Cerebellar cortex (tissue), 1 donor: ENCODE measurements around the gene SCN1B.

Experiments used
- DNase-seq: peaks from one replicate; pipeline ENCODE4 v3.0.0-alpha.2; 2015; ENCODE audit warnings: low spot score

The SCN1B gene

DNA sequence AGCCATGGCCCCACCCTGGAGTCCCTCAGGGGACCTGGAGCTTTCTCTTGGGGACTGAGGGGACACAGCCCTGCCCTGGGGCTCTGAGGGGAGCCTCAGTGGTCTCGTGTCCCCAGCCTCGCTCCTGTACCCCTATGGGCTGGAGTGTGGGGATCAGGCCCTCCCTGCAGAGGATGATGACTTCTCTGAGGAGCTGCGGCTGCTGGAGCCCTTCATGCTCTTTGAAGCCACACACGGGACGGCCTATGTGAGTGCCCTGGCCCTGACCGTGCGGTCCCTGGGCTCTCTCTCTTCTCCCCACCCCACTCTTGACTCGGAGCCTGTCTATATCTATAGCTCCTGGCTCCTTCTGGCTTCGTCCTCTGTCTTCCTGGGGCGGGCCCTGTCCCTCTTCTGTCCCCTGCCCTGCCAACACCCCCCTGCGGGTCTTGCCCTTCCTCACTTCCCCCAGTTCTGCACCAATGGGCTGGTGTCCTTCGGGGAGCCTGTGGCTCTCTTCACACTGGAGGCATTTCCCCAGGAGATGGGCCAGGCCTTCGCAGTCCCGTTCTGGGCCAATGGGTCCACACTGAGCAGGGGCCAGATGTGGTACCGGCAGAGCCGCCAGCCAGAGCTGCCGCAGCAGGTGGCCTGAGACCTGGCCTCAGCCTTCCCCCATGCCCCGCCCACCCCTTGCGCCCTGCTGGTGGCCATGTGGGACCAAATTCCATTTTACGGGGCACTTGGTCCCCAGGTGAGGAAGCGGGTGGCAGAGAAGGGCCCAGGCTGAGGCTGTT, 44.3 kb downstream of the SCN1B start:
- DNase-seq = no peak

DNA sequence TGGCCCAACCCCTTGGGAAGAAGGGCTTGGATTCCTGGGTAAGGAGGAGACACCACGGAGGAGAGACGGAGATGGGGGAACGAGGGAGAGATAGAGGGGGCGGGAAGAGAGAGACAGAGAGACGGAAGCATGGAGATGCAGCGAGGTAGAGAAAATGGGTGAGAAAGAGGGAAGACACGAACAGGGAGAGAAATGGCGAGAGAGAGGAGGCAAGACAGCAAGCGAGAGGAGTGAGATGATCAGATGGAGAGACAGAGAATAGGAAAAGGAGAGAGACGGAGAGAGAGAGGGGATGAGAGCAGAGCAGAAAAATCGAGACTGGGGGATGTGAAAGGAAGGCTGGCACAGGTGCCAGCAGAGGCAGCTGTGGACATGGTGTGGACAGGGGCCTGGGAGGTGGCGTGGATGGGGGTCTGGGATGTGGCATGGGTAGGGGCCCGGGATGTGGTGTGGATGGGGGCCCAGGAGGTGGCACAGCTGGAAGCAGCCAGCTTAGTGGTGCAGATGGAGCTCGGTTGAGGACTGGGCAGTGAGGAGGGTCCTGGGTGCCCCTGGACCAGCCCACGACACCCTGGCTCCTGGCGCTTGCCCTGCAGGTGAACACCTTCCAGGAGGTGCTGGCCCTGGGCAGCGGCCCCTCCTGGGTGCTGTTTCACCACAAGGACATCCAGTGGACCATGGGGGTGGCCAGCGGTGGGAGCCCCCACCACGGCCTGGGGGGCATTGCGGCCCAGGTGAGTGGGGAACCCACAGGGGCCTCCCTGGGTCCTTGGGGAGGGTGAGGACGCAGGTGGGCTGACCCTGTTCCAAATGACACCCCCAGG, 45.1 kb downstream of the SCN1B start:
- DNase-seq = no peak

DNA sequence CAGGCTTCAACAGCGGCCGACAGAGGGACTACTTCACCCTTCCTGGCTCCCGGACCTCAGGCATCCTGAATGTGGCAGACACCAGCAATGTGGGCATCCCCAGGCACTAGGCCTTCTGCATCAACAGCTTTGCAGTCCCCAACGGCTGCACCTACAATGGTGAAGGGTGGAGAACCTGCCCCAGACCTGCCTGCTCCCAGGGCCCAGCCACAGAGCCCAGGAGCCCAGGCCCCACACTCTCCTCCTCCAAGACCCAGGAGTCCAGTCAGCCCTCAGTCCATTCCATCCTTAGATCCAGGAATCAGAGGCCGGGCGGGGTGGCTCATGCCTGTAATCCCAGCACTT, 45.7 kb downstream of the SCN1B start:
- no peak for DNase-seq

DNA sequence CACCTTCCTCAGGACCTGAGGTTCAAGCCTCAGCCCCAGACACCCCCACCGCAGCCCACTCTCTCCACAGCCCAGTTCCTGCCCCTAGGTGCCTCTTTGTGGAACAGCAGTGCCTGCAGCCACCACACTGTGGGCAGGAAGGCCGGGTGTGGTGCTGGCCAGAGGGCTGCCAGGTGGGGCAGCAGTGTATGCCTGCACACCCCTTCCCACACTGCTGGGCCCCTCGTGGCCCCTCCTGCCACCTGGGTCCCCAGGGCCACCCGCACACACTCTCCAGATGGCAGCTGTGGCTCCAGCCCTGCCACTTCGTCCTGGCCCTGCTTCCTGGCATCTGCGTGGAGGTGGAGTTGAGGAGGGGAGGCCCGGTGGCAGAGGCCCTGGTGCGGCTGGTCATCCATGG, 46.4 kb downstream of the SCN1B start:
- no peak for DNase-seq

DNA sequence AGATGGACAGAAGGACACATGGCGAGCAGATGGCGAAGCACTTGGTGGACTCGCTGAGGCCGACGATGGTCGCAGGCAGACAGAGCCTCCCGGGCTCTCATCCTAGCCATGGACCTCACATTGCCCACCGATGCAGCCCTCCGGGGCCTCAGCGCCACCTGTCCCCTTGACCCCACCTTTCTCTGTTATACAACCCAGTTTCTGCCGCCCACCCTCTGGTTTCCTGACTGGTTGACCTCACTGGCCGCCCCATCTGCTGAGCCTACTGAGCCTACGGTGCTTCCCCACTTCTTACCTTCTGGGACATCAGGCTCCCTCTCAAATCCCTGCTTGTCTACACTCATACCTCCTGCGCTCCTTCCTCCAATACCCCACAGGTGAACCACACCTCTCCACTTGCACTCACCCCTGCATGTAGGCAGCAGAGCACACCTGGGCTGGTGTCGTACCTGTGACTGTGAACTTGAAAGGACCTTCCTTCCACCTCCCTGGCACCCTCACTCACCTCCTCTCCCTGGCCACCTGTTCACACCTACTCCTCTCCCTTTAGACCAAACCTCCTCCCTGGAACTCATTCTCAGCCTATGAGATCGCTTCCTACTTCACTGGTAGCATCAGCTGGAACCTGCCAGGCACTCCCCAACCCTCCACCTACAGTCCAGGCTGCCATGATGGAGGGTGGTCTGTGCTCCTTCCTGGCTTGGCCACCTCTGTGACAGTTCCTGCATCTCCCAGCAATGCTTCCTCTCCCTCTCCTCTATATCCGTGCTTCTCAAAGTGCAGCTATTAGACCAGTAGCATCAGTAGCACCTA, 47.3 kb downstream of the SCN1B start:
- no peak for DNase-seq

DNA sequence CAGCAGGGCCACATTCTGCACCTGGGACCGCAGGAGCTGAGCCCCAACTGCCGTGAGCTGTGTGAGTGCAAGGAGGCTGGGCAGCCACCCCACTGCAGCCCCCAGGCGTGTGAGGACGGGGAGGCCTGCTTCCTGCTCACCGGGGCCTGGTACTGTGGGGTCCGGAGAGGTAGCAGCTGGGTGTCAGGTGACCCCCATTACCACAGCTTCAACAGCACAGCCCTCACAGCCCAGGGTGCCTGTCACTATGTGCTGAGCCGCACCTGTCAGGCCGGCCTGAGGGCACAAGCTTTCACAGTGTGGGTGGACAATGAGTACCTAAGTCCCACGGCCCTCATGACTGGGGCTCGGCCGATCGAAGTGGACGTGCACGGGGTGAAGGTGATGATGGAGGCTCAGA, 49.6 kb downstream of the SCN1B start:
- DNase-seq = no peak

DNA sequence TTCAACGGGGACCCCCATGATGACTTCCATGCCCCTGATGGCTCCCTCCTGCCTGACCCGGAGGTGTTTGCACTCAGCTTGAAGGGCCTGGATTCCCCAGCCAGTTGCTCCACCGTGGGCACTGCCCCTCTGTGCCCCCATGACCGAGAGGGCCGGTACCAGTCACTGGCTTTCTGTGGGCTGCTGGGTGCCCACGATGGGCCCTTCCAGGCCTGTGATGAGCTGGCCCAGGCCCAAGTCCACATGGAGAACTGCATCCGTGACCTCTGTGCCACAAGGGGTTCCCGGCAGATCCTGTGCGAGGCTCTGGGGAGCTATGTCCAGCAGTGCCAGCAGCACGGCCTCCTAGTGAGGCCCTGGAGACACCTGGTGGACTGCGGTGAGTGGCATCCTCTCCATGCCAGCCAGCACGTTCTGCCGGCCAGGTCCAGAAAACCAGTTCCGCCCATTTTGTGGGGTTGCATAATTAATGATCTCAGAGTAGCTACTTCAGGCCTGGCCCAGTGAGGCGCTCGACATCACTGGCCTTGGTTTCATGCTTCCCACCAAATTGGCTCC, 50.4 kb downstream of the SCN1B start:
- DNase-seq = no peak

GRCh38 chr19:35081201-35081600, 50.9 kb downstream of the SCN1B start:
- DNase-seq = no peak

DNA sequence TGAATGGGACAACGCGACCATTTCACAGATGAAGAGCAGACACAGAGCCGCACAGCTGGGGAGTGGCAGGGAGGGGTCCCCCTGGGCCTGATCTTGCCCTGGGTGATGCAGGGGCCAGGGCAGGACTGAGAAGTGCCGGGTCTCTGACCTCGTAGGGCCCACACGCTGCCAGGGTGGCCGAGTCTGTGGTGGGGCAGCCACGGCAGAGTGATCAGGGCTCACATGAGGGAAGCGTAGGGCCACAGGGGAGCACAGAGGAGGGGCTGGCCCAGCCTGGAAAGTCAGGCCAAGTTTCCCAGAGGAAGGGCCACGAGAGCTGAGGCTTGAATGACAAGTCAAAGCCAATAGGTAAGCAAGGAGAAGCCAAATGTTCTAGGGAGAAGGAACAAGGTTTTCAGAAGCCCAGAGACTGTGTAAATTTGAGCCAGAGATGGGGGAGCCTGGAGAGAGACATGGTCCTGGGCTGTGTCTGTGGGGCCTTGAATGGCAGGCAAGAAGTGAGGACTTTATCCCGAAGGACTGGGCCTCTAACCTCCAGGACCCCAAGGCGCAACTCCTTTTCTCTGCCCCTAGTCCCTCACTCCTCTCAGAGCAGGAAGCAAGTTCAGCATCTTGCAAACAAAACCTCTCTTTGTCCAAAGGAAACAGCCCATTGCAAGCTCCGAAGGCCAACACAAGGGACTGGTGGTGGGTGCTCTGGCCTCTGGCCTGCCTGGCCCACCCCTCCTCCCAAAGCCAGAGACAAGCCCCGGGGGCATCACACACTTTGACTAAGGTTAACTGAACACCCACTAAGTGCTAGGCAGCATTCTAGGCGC, 53.6 kb downstream of the SCN1B start:
- no peak for DNase-seq

DNA sequence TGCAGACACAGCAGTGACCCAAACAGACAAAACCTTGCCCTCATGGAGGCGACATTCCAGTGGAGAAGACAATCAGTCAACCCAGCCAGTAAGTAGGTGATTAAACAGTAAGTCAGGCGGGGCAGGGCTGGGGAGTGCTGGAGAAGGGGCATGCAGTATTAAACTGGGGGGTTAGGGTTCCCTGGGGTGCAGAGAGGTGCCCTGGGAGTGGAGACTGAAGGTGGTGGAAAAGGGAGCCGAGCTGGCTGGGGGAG, 54.2 kb downstream of the SCN1B start:
- DNase-seq = no peak

- no peak for DNase-seq
Observed at GRCh38 chr19:35085947-35086346, 55.7 kb downstream of the SCN1B start.

DNA sequence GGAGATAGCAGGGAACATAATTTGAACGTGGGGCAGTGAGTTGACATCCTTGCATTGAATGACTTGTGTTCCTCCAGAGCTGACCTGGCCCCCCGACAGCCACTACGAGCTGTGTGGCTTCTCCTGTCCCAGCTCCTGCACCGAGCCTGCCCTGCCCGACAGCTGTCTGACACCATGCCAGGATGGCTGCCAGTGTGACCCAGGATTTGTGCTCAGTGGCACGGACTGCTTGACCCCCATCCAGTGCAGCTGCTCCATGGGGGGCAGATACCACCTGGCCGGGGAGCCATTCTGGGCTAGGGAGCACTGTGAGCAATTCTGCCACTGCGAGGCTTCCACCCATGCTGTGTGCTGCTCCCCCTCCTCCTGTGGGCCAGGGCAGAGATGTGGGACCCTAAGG, 56.2 kb downstream of the SCN1B start:
- DNase-seq = no peak

GRCh38 chr19:35087393-35087792, 57.1 kb downstream of the SCN1B start:
- no peak for DNase-seq

GRCh38 chr19:35088131-35088913, 58.1 kb downstream of the SCN1B start:
- DNase-seq = no peak

DNA sequence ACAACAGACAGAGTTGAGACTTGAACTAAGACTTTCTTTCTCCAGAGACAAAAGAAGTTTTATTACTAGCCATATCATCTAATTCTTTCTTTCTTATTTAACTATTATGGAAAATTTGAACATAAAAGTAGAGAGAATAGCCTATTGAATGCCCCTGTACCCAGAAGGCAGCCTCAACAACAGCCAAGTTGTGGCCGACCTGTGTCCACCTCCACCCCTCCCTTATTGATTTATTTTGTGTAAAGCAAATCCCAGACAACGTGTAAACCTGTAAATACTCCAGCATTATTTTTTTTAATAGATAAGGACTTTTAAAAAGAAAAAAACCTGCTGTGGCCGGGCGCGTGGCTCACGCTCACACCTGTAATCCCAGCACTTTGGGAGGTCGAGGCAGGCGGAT, 59.3 kb downstream of the SCN1B start:
- no peak for DNase-seq
